DND-41 (cell line): Measurements from ENCODE around the gene BMPR1A.
"Not testable (repeated sequence)": the region's sequence is repeated elsewhere in the genome, so short reads cannot be mapped to it uniquely, and the experiment has no call there.

ENCODE experiments used
- ATAC-seq: fragments of 200-7000 bp; cut with Tn5 transposase; 3 replicates; pipeline ENCODE4 v1.9.1; 2021; ENCODE audit warnings: low read depth; ENCODE audit not compliant: insufficient read depth
- DNase-seq: peaks from one replicate; pipeline ENCODE4 v3.0.0-alpha.2; 2020
- H2AFZ ChIP-seq: 2 replicates; pipeline ENCODE4 v1.6.0; 2012; ENCODE audit warnings: low read depth, low read length
- H3K27ac ChIP-seq: 2 replicates; pipeline ENCODE4 v1.5.1; 2012; ENCODE audit warnings: low read length, inconsistent platforms
- H3K27me3 ChIP-seq: fragments of 200-600 bp; sonication (generic); 2 replicates; pipeline ENCODE4 v1.6.0; 2012; ENCODE audit warnings: low read length, mild to moderate bottlenecking, inconsistent platforms; ENCODE audit not compliant: insufficient read depth, poor library complexity
- H3K36me3 ChIP-seq: 2 replicates; pipeline ENCODE4 v1.5.1; 2012; ENCODE audit warnings: low read length, inconsistent platforms; ENCODE audit not compliant: insufficient read depth
- H3K4me1 ChIP-seq: 2 replicates; pipeline ENCODE4 v1.5.1; 2012; ENCODE audit warnings: mild to moderate bottlenecking, low read length; ENCODE audit not compliant: insufficient read depth
- H3K4me2 ChIP-seq: 2 replicates; pipeline ENCODE4 v1.6.0; 2012; ENCODE audit warnings: mild to moderate bottlenecking, moderate library complexity, low read length, inconsistent platforms; ENCODE audit not compliant: insufficient read depth
- H3K4me3 ChIP-seq, 2 experiments: fragments of 200-600 bp in 1 of 2; shearing (Covaris generic) in 1 of 2; 2 replicates each; pipeline ENCODE4 v1.5.1; 2012 to 2016; ENCODE audit warnings: inconsistent platforms in 2 of 2, low read length in 2 of 2, mild to moderate bottlenecking in 2 of 2, low read depth in 1 of 2, moderate library complexity in 1 of 2
- H3K79me2 ChIP-seq: 2 replicates; pipeline ENCODE4 v1.6.0; 2012; ENCODE audit warnings: low read length, inconsistent platforms; ENCODE audit not compliant: insufficient read depth
- H3K9ac ChIP-seq: 2 replicates; pipeline ENCODE4 v1.6.0; 2012; ENCODE audit warnings: low read depth, mild to moderate bottlenecking, inconsistent platforms, low read length, moderate library complexity
- H3K9me3 ChIP-seq: 2 replicates; pipeline ENCODE4 v1.5.1; 2012; ENCODE audit warnings: low read length, moderate library complexity, mild to moderate bottlenecking, inconsistent platforms; ENCODE audit not compliant: insufficient read depth, severe bottlenecking
- H4K20me1 ChIP-seq: 2 replicates; pipeline ENCODE4 v1.6.0; 2012; ENCODE audit warnings: low read length; ENCODE audit not compliant: insufficient read depth
- EZH2 ChIP-seq: IDR thresholded peaks from 3 replicates; pipeline ENCODE4 v1.6.1; 2012; ENCODE audit warnings: borderline replicate concordance, low read depth, mild to moderate bottlenecking, moderate library complexity, low read length, inconsistent platforms; ENCODE audit not compliant: severe bottlenecking
- TF ChIP-seq, protein P1 (sequence below): IDR thresholded peaks from 2 replicates; pipeline ENCODE4 v1.5.1; 2012; ENCODE audit warnings: borderline replicate concordance, low read length, moderate library complexity, mild to moderate bottlenecking; ENCODE audit not compliant: poor library complexity, severe bottlenecking; ENCODE audit errors: extremely low read depth

Gene BMPR1A

DNA sequence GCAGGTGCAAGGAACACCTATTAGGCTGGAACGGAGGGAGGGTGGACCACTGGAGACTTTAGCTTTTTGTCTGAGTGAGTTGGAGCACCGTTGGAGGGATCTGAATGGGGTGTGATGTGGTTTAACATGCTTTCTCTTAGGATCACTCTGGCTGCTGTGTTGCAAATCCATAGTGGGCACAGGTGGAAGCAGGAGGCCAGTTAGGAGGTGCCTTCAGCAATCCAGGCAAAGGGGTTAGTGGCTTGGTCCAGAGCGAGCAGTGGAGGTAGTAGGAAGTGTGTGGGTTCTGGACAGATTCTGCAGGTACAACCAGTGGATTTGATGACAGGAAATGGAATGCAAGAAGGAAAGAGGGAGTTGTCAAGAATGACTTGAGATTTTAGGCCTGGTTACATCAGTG lies 106.0 kb downstream of the BMPR1A start:
- Histone ChIP-seq H3K27me3 (no peaks in the 10 kb centered on the region), H3K9ac (no peak overlapping the region), H3K4me3 (no peak overlapping the region), H2AFZ (no peak overlapping the region), H3K79me2 (no peaks in the 10 kb centered on the region), H3K4me1 (no peaks in the 10 kb centered on the region), H4K20me1 (no peaks in the 10 kb centered on the region), H3K4me2 (no peak overlapping the region), H3K27ac (no peak overlapping the region), H3K9me3 (no peaks in the 10 kb centered on the region), H3K36me3 (no peaks in the 10 kb centered on the region)
- no peak for ATAC-seq
- no peak for DNase-seq
- no peak for TF ChIP-seq EZH2
- TF ChIP-seq, protein P1, sequence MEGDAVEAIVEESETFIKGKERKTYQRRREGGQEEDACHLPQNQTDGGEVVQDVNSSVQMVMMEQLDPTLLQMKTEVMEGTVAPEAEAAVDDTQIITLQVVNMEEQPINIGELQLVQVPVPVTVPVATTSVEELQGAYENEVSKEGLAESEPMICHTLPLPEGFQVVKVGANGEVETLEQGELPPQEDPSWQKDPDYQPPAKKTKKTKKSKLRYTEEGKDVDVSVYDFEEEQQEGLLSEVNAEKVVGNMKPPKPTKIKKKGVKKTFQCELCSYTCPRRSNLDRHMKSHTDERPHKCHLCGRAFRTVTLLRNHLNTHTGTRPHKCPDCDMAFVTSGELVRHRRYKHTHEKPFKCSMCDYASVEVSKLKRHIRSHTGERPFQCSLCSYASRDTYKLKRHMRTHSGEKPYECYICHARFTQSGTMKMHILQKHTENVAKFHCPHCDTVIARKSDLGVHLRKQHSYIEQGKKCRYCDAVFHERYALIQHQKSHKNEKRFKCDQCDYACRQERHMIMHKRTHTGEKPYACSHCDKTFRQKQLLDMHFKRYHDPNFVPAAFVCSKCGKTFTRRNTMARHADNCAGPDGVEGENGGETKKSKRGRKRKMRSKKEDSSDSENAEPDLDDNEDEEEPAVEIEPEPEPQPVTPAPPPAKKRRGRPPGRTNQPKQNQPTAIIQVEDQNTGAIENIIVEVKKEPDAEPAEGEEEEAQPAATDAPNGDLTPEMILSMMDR: no peak

DNA sequence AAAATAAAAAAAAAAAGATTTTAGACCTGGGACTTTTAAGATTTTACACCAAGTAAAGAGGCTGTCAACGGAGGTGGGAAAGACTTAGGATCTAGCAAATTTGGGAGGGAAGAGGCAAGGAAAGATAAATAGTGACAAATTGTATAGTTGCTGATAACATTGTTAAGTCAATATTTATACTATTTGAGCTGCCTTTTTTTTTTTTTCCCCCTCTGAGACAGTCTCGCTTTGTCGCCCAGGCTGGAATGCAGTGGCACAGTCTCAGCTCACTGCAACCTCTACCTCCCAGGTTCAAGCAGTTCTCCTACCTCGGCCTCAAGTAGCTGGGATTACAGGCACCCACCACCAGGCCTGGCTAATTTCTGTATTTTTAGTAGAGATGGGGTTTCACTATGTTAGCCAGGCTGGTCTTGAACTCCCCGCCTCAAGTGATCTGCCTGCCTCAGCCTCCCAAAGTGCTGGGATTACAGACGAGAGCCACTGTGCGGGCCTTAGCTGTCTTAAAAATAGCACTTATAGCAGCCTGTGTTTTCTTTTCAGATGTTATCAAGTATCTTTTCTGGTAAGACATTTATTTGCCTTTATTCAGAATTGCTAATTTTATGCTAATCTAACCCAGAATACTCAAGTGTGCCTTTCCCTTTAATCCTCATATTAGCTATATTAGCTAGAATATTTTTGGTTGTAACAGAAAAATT lies 106.5 kb downstream of the BMPR1A start:
- no peaks in the 10 kb centered on the region for H3K27me3 ChIP-seq
- no peak overlapping the region for H3K27ac ChIP-seq
- H3K9ac ChIP-seq: no peak overlapping the region
- no peak overlapping the region for H2AFZ ChIP-seq
- H4K20me1 ChIP-seq: no peaks in the 10 kb centered on the region
- no peaks in the 10 kb centered on the region for H3K4me1 ChIP-seq
- H3K4me3 ChIP-seq: no peak overlapping the region
- H3K4me2 ChIP-seq: no peak overlapping the region
- H3K79me2 ChIP-seq: no peaks in the 10 kb centered on the region
- no peak for TF ChIP-seq EZH2
- no peak for DNase-seq
- ATAC-seq: no peak
- no peaks in the 10 kb centered on the region for H3K9me3 ChIP-seq
- no peaks in the 10 kb centered on the region for H3K36me3 ChIP-seq

DNA sequence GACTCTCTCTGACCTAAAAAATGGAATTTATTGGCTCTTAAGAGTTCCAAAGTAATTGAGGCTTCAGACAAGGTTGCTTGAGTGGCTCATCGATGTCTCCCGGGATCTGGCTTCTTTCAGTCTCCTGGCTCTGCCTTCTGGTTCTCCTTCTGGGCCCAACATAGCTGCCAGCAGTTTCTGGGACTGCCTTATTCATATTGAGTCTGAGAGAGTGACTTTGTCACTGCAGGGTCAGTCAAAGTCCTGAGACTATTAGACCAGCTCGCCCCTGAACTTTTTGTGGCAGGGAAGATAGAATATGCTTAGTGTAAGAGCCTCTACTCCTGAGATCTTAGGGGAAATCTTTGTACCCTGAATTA lies 107.0 kb downstream of the BMPR1A start:
- no peak overlapping the region for H3K9ac ChIP-seq
- no peak overlapping the region for H2AFZ ChIP-seq
- TF ChIP-seq, protein P1: no peak
- no peak for TF ChIP-seq EZH2
- DNase-seq (no peak), ATAC-seq (no peak)
- no peaks in the 10 kb centered on the region for H3K79me2 ChIP-seq
- no peak overlapping the region for H3K4me2 ChIP-seq
- no peaks in the 10 kb centered on the region for H3K4me1 ChIP-seq
- no peak overlapping the region for H3K27ac ChIP-seq
- H3K9me3 ChIP-seq: no peaks in the 10 kb centered on the region
- H3K36me3 ChIP-seq: no peaks in the 10 kb centered on the region
- no peak overlapping the region for H3K4me3 ChIP-seq
- no peaks in the 10 kb centered on the region for H3K27me3 ChIP-seq
- H4K20me1 ChIP-seq: no peaks in the 10 kb centered on the region

DNA sequence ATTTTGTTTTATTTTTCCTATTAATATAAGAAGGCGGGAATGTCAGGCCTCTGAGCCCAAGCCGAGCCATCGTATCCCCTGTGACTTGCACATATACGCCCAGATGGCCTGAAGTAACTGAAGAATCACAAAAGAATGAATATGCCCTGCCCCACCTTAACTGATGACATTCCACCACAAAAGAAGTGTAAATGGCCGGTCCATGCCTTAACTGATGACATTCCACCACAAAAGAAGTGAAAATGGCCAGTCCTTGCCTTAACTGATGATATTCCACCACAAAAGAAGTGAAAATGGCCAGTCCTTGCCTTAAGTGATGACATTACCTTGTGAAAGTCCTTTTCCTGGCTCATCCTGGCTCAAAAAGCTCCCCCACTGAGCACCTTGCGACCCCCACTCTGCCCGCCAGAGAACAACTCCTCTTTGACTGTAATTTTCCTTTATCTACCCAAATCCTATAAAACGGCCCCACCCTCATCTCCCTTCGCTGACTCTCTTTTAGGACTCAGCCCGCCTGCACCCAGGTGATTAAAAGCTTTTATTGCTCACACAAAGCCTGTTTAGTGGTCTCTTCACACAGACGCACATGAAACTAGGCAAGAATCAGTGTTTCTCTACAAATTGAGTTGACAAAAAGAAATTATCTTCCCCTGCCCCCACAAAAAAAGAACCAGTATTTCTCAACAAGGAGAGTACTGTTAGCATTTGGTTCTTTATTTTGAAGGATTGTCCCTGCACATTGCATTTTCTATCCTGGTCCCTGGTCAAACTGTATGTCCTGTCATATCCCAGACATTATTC lies 108.8 kb downstream of the BMPR1A start:
- not testable (repeated sequence) for H3K79me2 ChIP-seq, H4K20me1 ChIP-seq, H3K9ac ChIP-seq, H3K4me3 ChIP-seq, H3K4me1 ChIP-seq, H2AFZ ChIP-seq, H3K4me2 ChIP-seq, DNase-seq, H3K27me3 ChIP-seq, H3K27ac ChIP-seq, H3K9me3 ChIP-seq, ATAC-seq, H3K36me3 ChIP-seq
